HCT116 (cell line): ENCODE measurements around the gene DPY19L3. TPM values are rescaled to one million over a fixed set of nuclear protein-coding genes. Genes with fewer than 3 reads are reported as not detected.

Experiments
- ATAC-seq: fragments of 200-7000 bp; cut with Tn5 transposase; 2 replicates; pipeline ENCODE4 v1.9.1; 2020; ENCODE audit warnings: mild to moderate bottlenecking, moderate library complexity
- BruUV-seq: library from RNA; stranded (reverse); fragments of 400-500 nt; replicated peaks from 2 replicates; lab custom pipeline; 2021; lab: Mats Ljungman, UMichigan
- CTCF ChIA-PET: fragments of 300-600 bp; sonication (Branson Sonifier 250); formaldehyde crosslinking; loops from one replicate; lab custom pipeline; 2021; ENCODE audit warnings: antibody characterized with exemption; lab: Charles Lee
- POLR2A ChIA-PET: fragments of 300-600, 350-600 bp; sonication (Branson Sonifier 250); formaldehyde crosslinking; loops from one replicate; lab custom pipeline; 2021; ENCODE audit warnings: antibody characterized with exemption; lab: Charles Lee
- RAD21 ChIA-PET, 2 experiments: fragments of 300-600 bp; sonication (Branson Sonifier 250); formaldehyde crosslinking; loops; one replicate each; lab custom pipeline; 2023; ENCODE audit warnings: low total read pairs in 2 of 2; ENCODE audit not compliant: uncharacterized antibody in 2 of 2, unreplicated experiment in 2 of 2, low non-redundant PET in 1 of 2; lab: Charles Lee
- DNase-seq: peaks from one replicate; pipeline ENCODE4 v3.0.0-alpha.2; 2010; ENCODE audit warnings: low read depth, low spot score
- H2AFZ ChIP-seq: fragments of 200-600 bp; shearing (Covaris generic), sonication (generic); 2 replicates; pipeline ENCODE4 v1.6.1; 2017; ENCODE audit warnings: low read depth, mixed run types, mixed read lengths, antibody characterized with exemption, low read length; ENCODE audit not compliant: poor library complexity, severe bottlenecking
- H3K27ac ChIP-seq: 2 replicates; pipeline ENCODE4 v1.5.1; 2012; ENCODE audit warnings: low read depth, low read length
- H3K27me3 ChIP-seq: fragments of 200-600 bp; sonication (generic); 2 replicates; pipeline ENCODE4 v1.6.1; 2016; ENCODE audit warnings: mixed run types, low read length, mixed read lengths; ENCODE audit not compliant: insufficient read depth
- H3K36me3 ChIP-seq, 2 experiments: fragments of 200-500 bp in 1 of 2; fragments of 200-600 bp in 1 of 2; sonication (Bioruptor generic) in 1 of 2; sonication (generic) in 1 of 2; 2 replicates each; pipeline versions ENCODE4 v1.5.1 to v1.6.1; 2014 to 2016; ENCODE audit warnings: low read length in 2 of 2, inconsistent platforms in 1 of 2, mixed read lengths in 1 of 2, mixed run types in 1 of 2; ENCODE audit not compliant: insufficient read depth in 2 of 2, control insufficient read depth in 1 of 2
- H3K4me1 ChIP-seq, 2 experiments: fragments of 200-600 bp in 1 of 2; sonication (generic) in 1 of 2; 2 replicates each; pipeline versions ENCODE4 v1.5.1 to v1.6.1; 2012 to 2017; ENCODE audit warnings: low read length in 2 of 2, inconsistent platforms in 1 of 2, mild to moderate bottlenecking in 1 of 2, mixed read lengths in 1 of 2, mixed run types in 1 of 2, moderate library complexity in 1 of 2; ENCODE audit not compliant: insufficient read depth in 2 of 2, control insufficient read depth in 1 of 2
- H3K4me2 ChIP-seq: fragments of 200-600 bp; sonication (generic); 2 replicates; pipeline ENCODE4 v1.6.1; 2017; ENCODE audit warnings: mixed run types, low read length, mixed read lengths
- H3K4me3 ChIP-seq, 2 experiments: fragments of 200-600 bp in 1 of 2; sonication (generic) in 1 of 2; replicated peaks in 1 of 2; 2 replicates each; pipeline ENCODE4 v1.5.1; 2011 to 2016; ENCODE audit warnings: low read length in 2 of 2, control low read depth in 1 of 2, low read depth in 1 of 2, mild to moderate bottlenecking in 1 of 2, mixed read lengths in 1 of 2, mixed run types in 1 of 2
- H3K79me2 ChIP-seq: fragments of 200-600 bp; sonication (generic); 2 replicates; pipeline ENCODE4 v1.6.1; 2017; ENCODE audit warnings: mild to moderate bottlenecking, mixed run types, low read length, moderate library complexity, mixed read lengths; ENCODE audit not compliant: insufficient read depth
- H3K9ac ChIP-seq: fragments of 200-600 bp; sonication (generic); 2 replicates; pipeline ENCODE4 v1.6.1; 2016; ENCODE audit warnings: low read length, mixed read lengths
- H3K9me2 ChIP-seq: fragments of 200-600 bp; sonication (generic), shearing (Covaris generic); 2 replicates; pipeline ENCODE4 v1.6.1; 2017; ENCODE audit warnings: mixed run types, mild to moderate bottlenecking, moderate library complexity; ENCODE audit not compliant: insufficient read depth
- H3K9me3 ChIP-seq, 2 experiments: fragments of 200-500 bp in 1 of 2; fragments of 200-600 bp in 1 of 2; sonication (Bioruptor generic) in 1 of 2; sonication (generic) in 1 of 2; 2 replicates each; pipeline ENCODE4 v1.6.1; 2014 to 2017; ENCODE audit warnings: low read length in 2 of 2, mixed read lengths in 2 of 2, inconsistent platforms in 1 of 2, low read depth in 1 of 2, mild to moderate bottlenecking in 1 of 2, mixed run types in 1 of 2, moderate library complexity in 1 of 2; ENCODE audit not compliant: control insufficient read depth in 1 of 2, insufficient read depth in 1 of 2
- H4K20me1 ChIP-seq: fragments of 200-600 bp; sonication (generic), shearing (Covaris generic); 2 replicates; pipeline ENCODE4 v1.6.1; 2017; ENCODE audit warnings: mixed run types, mild to moderate bottlenecking, moderate library complexity; ENCODE audit not compliant: insufficient read depth
- CEBPB ChIP-seq: IDR thresholded peaks from 2 replicates; pipeline ENCODE4 v1.6.1; 2012; ENCODE audit warnings: low read depth
- EGR1 ChIP-seq: IDR thresholded peaks from 2 replicates; pipeline ENCODE4 v1.6.1; 2012; ENCODE audit warnings: low read depth
- ELF1 ChIP-seq: IDR thresholded peaks from 2 replicates; pipeline ENCODE4 v1.6.1; 2012; ENCODE audit warnings: low read depth, borderline replicate concordance
- EZH2 ChIP-seq: fragments of 200-600 bp; sonication (generic); IDR thresholded peaks from 2 replicates; pipeline ENCODE4 v1.6.1; 2017; ENCODE audit warnings: antibody characterized with exemption, mixed run types
- EZH2phosphoT487 ChIP-seq: fragments of 200-600 bp; IDR thresholded peaks from 2 replicates; pipeline ENCODE4 v1.6.1; 2018; ENCODE audit warnings: antibody characterized with exemption, borderline replicate concordance
- FOSL1 ChIP-seq: IDR thresholded peaks from 2 replicates; pipeline ENCODE4 v1.6.1; 2012; ENCODE audit warnings: low read depth
- JUND ChIP-seq: IDR thresholded peaks from 2 replicates; pipeline ENCODE4 v1.6.1; 2012
- POLR2A ChIP-seq: IDR thresholded peaks from 2 replicates; pipeline ENCODE4 v1.7.0; 2011; ENCODE audit warnings: borderline replicate concordance; ENCODE audit not compliant: insufficient read depth, insufficient read length; ENCODE audit errors: extremely low read depth
- POLR2AphosphoS5 ChIP-seq: IDR thresholded peaks from 2 replicates; pipeline ENCODE4 v1.6.1; 2011; ENCODE audit warnings: mild to moderate bottlenecking, low read depth, low read length, moderate library complexity
- SRF ChIP-seq: IDR thresholded peaks from 2 replicates; pipeline ENCODE4 v1.6.1; 2012; ENCODE audit warnings: low read depth
- TCF7L2 ChIP-seq: IDR thresholded peaks from 2 replicates; pipeline ENCODE4 v1.7.0; 2011; ENCODE audit warnings: borderline replicate concordance, inconsistent platforms; ENCODE audit not compliant: insufficient read depth, insufficient read length; ENCODE audit errors: extremely low read depth
- YY1 ChIP-seq: IDR thresholded peaks from 2 replicates; pipeline ENCODE4 v1.6.1; 2011; ENCODE audit warnings: low read length, low read depth, moderate library complexity, mild to moderate bottlenecking; ENCODE audit not compliant: insufficient replicate concordance; ENCODE audit errors: extremely low read depth
- intact Hi-C: fragments of 100-400 bp; cut with micrococcal nuclease; formaldehyde crosslinking; loops from 2 replicates; pipeline ENCODE4 v1.10.0; 2022
- total RNA-seq: library from RNA; stranded (reverse); gene quantifications from one replicate; pipeline ENCODE4 v1.2.1, GENCODE V29; 2021; ENCODE audit not compliant: unreplicated experiment
- TF ChIP-seq, protein P1 (sequence below): IDR thresholded peaks from 2 replicates; pipeline ENCODE4 v1.6.1; 2012
- TF ChIP-seq, protein P2 (sequence below): IDR thresholded peaks from 2 replicates; pipeline ENCODE4 v1.6.1; 2012; ENCODE audit warnings: low read depth
- TF ChIP-seq, protein P3 (sequence below): IDR thresholded peaks from 2 replicates; pipeline ENCODE4 v1.6.1; 2012

DPY19L3 gene
- total RNA-seq, 1 experiment from 2014 or later = 14.5 TPM

DNA sequence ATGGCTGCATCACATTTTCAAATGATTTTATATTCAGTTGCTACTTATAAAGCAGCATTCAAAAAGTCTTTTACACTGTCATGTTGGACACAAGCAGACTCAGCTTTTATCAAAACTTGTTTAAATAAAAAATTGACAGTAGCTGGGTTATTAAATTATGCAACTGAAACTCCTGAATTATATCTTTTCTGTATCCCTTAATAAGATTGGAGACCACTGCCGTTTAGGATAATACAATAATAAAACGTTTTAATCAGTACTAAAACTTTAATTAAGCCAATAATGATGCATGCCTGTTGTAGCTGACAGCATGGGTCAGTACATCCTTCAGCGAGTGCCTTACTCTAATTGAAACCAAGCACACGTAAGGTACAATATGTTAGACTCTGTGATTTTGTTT lies 78.0 kb downstream of the DPY19L3 start:
- no peaks in the 10 kb centered on the region for H3K79me2 ChIP-seq
- no peak overlapping the region for H3K27ac ChIP-seq
- H2AFZ ChIP-seq = no peak overlapping the region
- no peak overlapping the region for H3K4me3 ChIP-seq
- ChIA-PET CTCF (no interaction called here), POLR2A (no interaction called here), RAD21 (no interaction called here)
- TF ChIP-seq FOSL1 = no peak
- TF ChIP-seq, protein P1, sequence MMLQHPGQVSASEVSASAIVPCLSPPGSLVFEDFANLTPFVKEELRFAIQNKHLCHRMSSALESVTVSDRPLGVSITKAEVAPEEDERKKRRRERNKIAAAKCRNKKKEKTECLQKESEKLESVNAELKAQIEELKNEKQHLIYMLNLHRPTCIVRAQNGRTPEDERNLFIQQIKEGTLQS = no peak
- no peak for TF ChIP-seq SRF
- no peak for TF ChIP-seq JUND
- H3K36me3 ChIP-seq = peaks cover 0 to 16% of the 10 kb centered on the region in 2 experiments; a peak in 2 of 4 replicates
- H3K9me2 ChIP-seq = no peaks in the 10 kb centered on the region
- ATAC-seq (no peak), DNase-seq (no peak)
- intact Hi-C loops = no loop called here
- H3K9me3 ChIP-seq = no peaks in the 10 kb centered on the region
- no peaks in the 10 kb centered on the region for H3K4me1 ChIP-seq
- no peak overlapping the region for H3K9ac ChIP-seq
- H3K4me2 ChIP-seq = no peak overlapping the region
- no peaks in the 10 kb centered on the region for H4K20me1 ChIP-seq
- BruUV-seq = no TSS peak
- H3K27me3 ChIP-seq = no peaks in the 10 kb centered on the region

DNA sequence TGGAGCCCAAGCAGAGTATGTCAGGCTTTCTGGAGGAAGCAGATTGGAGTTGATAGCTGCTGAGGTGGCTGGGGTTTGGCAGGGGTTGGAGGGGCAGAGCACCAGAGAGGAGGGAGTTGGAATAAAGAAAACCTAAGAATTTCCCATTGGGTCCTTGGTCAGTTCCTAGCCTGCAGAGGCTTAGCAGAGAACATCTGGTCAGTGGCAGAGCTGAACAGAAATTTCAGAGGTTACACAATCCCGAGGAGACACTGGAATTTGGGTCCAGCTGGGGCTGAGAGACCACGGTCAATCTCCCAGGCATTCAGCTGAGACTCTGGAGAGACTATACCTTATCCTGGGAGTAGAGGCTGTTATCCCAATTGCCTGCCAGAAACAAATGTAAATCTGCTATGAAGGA lies 84.4 kb downstream of the DPY19L3 start:
- Histone ChIP-seq H3K36me3 (no peaks in the 10 kb centered on the region), H3K9me3 (no peaks in the 10 kb centered on the region), H3K4me2 (no peak overlapping the region), H4K20me1 (no peaks in the 10 kb centered on the region), H3K9ac (no peak overlapping the region), H3K4me3 (no peak overlapping the region), H2AFZ (no peak overlapping the region), H3K9me2 (no peaks in the 10 kb centered on the region), H3K79me2 (no peaks in the 10 kb centered on the region)
- no TSS peak for BruUV-seq
- ChIA-PET RAD21 (no interaction called here), CTCF (no interaction called here), POLR2A (no interaction called here)
- DNase-seq = no peak
- no peak for ATAC-seq
- TF ChIP-seq FOSL1 = no peak
- no peak for TF ChIP-seq EZH2
- TF ChIP-seq, protein P2, sequence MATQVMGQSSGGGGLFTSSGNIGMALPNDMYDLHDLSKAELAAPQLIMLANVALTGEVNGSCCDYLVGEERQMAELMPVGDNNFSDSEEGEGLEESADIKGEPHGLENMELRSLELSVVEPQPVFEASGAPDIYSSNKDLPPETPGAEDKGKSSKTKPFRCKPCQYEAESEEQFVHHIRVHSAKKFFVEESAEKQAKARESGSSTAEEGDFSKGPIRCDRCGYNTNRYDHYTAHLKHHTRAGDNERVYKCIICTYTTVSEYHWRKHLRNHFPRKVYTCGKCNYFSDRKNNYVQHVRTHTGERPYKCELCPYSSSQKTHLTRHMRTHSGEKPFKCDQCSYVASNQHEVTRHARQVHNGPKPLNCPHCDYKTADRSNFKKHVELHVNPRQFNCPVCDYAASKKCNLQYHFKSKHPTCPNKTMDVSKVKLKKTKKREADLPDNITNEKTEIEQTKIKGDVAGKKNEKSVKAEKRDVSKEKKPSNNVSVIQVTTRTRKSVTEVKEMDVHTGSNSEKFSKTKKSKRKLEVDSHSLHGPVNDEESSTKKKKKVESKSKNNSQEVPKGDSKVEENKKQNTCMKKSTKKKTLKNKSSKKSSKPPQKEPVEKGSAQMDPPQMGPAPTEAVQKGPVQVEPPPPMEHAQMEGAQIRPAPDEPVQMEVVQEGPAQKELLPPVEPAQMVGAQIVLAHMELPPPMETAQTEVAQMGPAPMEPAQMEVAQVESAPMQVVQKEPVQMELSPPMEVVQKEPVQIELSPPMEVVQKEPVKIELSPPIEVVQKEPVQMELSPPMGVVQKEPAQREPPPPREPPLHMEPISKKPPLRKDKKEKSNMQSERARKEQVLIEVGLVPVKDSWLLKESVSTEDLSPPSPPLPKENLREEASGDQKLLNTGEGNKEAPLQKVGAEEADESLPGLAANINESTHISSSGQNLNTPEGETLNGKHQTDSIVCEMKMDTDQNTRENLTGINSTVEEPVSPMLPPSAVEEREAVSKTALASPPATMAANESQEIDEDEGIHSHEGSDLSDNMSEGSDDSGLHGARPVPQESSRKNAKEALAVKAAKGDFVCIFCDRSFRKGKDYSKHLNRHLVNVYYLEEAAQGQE = no peak
- no peak for TF ChIP-seq POLR2AphosphoS5
- TF ChIP-seq YY1 = no peak
- TF ChIP-seq JUND = no peak
- TF ChIP-seq ELF1 = no peak
- TF ChIP-seq CEBPB = no peak
- TF ChIP-seq POLR2A = no peak
- TF ChIP-seq TCF7L2 = no peak
- TF ChIP-seq, protein P3, sequence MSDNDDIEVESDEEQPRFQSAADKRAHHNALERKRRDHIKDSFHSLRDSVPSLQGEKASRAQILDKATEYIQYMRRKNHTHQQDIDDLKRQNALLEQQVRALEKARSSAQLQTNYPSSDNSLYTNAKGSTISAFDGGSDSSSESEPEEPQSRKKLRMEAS = no peak
- no peak for TF ChIP-seq EGR1
- no peak for TF ChIP-seq EZH2phosphoT487
- TF ChIP-seq, protein P1 = no peak
- TF ChIP-seq, all 23 proteins: peak for 0
- intact Hi-C loops = no loop called here
- Histone ChIP-seq H3K27ac (no peak overlapping the region), H3K27me3 (no peaks in the 10 kb centered on the region), H3K4me1 (no peaks in the 10 kb centered on the region)
